ENCODE data around the gene MKRN2.

- TF ChIP-seq, protein P1, sequence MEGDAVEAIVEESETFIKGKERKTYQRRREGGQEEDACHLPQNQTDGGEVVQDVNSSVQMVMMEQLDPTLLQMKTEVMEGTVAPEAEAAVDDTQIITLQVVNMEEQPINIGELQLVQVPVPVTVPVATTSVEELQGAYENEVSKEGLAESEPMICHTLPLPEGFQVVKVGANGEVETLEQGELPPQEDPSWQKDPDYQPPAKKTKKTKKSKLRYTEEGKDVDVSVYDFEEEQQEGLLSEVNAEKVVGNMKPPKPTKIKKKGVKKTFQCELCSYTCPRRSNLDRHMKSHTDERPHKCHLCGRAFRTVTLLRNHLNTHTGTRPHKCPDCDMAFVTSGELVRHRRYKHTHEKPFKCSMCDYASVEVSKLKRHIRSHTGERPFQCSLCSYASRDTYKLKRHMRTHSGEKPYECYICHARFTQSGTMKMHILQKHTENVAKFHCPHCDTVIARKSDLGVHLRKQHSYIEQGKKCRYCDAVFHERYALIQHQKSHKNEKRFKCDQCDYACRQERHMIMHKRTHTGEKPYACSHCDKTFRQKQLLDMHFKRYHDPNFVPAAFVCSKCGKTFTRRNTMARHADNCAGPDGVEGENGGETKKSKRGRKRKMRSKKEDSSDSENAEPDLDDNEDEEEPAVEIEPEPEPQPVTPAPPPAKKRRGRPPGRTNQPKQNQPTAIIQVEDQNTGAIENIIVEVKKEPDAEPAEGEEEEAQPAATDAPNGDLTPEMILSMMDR (IDR thresholded peaks at IDR 0.05) = no peak
- TF ChIP-seq POLR2A (IDR thresholded peaks at IDR 0.05) = no peak
Observed at GRCh38 chr3:12509466-12509865, 47.4 kb upstream of the MKRN2 start.
